GM21786 (cell line): ENCODE data around the gene DAPP1.

Experiments
- ATAC-seq: cut with Tn5 transposase; IDR thresholded peaks from one replicate; pipeline ENCODE4 v1.9.1; 2021; ENCODE audit not compliant: unreplicated experiment

Gene DAPP1

DNA sequence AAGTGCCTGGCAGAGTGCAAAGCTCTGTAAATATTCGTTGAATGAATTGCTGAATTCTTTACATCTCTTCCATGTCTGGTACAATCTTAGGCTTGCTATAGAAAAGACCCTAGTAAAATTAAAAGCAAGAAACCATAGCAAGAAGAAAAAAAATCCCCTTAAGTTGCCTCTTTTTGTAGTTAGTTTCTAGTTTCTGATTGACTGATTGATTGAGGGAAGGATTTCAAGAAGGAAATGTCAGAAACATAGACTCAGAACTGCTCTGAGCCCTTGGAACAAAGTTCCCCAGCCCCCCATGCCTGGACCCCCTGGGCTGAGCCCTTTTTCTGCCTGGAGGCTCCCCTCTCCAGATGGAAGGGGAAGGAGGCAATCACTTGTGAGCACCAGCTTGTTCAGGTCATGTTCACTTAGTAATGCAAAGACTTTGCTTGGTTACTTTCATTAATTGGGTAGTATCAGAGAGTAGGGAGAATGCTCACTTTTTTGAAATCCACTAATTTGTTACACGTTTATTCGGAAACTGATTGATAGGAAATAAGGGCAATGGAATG, 35.6 kb downstream of the DAPP1 start:
- ATAC-seq: no peak

DNA sequence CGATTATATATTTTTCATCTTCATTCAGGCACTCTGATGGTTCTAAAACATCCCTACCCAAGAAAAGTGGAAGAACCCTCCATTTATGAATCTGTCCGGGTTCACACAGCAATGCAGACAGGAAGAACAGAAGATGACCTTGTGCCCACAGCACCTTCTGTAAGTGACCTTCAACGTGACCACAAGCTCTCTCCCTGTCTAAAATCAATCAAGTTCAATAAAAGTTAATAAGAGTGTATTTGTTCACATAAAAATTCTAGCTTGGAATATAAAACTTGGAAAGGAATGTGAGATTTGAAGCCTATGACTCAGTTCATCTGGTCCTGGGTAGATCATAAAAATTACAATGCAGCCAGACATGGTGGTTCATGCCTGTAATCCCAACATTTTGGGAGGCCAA, 36.6 kb downstream of the DAPP1 start:
- ATAC-seq: no peak

DNA sequence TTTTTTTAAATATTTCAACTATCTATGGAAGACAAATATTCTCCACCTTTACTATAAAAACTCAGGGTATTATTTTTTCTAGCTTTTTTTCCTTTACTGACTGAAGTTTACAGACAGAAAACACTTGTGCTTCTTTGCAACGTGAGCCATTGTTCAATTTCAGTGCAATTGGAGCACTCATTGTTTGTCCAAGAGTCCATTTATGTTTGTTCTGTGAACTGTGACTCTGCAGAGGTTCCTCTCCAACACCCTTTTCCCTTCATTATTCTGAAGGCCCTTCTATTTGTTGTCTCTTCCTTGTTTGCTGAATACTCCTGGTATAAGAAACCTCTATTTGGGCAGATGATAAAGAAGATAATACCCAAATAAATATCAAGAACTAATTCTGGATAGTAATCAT, 37.4 kb downstream of the DAPP1 start:
- ATAC-seq: no peak

- ATAC-seq: peak; percentile 40
Observed at GRCh38 chr4:99855678-99856077, 39.1 kb downstream of the DAPP1 start.

GRCh38 chr4:99856166-99856565, 39.5 kb downstream of the DAPP1 start:
- ATAC-seq: no peak

GRCh38 chr4:99857307-99857706, 40.7 kb downstream of the DAPP1 start:
- ATAC-seq: no peak

- peak; percentile 57 for ATAC-seq
Observed at GRCh38 chr4:99859618-99860017, 43.0 kb downstream of the DAPP1 start.

GRCh38 chr4:99860521-99860920, 43.9 kb downstream of the DAPP1 start:
- ATAC-seq: no peak

GRCh38 chr4:99861120-99861905, 44.7 kb downstream of the DAPP1 start:
- ATAC-seq: peak; percentile 57

DNA sequence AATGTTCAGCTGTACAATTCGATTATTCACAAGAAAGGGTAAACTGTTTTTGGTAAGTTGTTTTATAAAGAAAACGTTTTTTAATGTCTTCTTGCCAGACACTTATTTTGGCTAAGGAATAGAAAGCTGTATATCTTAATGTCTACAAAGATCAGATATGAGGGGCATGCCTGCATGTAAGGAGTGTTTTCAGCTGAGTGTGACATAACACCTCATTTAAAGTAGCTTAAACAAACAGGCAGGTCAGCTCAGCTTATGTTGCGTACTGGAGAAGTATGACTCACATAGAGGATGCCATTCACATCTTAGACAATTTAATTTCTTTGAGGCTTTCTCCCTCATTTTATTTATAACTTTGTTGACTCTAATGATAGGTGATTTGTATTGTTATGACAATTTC, 47.2 kb downstream of the DAPP1 start:
- ATAC-seq: no peak

GRCh38 chr4:99868126-99868596, 51.5 kb downstream of the DAPP1 start:
- no peak for ATAC-seq

DNA sequence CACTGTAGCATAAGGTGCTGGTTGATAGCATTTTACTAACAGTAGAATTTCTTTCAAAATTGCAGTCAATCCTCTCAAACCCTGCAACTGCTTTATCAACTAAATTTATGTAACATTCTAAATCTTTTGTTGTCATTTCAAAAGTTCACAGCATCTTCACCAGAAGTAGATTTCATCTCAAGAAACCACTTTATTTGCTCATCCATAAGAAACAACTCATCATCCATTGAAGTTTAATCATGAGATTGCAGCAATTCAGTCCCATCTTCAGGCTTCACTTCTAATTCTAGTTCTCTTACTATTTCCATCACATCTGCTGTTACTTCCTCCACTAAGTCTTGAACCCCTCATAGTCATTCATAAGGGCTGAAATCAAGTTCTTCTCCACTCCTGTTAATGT, 55.9 kb downstream of the DAPP1 start:
- ATAC-seq: no peak

DNA sequence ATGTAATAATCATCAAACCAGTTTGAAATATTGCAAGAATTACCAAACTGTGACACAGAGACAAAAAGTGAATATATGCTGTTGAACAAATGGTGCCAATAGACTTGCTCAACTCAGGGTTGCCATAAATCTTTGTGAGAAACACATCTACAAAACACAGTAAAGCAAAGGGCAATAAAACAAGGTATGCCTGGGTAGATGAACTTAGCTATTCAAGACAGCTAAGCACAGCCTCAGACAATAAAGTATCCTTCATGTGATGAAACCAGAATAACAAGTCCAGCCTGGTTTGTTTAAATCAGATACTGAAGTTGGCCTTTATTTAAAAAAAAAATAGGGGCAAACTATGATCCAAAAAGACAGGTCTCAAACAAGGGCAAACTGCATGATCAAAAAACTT, 58.4 kb downstream of the DAPP1 start:
- ATAC-seq: no peak

GRCh38 chr4:99876946-99877345, 60.3 kb downstream of the DAPP1 start:
- no peak for ATAC-seq

- no peak for ATAC-seq
Observed at GRCh38 chr4:99878604-99879003, 62.0 kb downstream of the DAPP1 start.

DNA sequence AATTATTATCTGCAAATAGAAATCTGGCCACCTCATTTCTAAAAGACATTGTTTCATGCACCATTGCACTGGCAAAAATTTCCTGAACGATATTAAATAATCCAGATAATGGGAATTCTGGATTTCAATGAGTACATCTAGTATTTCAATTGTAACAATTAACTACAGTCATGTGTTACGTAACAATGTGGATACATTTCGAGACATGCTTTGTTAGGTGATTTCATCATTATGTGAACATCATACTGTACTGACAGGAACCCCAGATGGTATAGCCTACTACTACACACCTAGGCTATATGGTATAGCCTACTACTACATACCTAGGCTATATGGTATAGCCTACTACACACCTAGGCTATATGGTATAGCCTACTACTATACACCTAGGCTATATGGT, 62.8 kb downstream of the DAPP1 start:
- ATAC-seq: no peak

- peak; percentile 61 for ATAC-seq
Observed at GRCh38 chr4:99885063-99885664, 68.5 kb downstream of the DAPP1 start.

- no peak for ATAC-seq
Observed at GRCh38 chr4:99885687-99886086, 69.1 kb downstream of the DAPP1 start.

DNA sequence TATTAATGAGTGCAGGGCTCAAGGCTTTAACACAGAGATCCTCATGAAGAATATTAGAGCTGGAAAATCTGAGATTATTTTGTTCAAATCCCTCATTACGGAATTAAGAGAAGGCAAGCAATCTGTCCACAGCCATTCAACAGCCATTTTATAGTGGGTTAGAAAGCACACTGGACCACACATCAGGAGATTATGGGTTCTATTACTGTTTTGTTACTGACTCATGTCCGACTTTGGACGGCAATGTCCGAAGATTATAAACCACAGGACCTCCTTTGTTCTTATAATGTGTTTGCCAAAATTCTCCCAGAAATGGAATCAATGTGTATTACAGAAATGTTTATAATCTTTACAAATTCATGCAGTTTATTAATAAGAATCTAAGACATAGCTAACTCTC, 69.5 kb downstream of the DAPP1 start:
- no peak for ATAC-seq

- no peak for ATAC-seq
Observed at GRCh38 chr4:99887837-99888236, 71.2 kb downstream of the DAPP1 start.

DNA sequence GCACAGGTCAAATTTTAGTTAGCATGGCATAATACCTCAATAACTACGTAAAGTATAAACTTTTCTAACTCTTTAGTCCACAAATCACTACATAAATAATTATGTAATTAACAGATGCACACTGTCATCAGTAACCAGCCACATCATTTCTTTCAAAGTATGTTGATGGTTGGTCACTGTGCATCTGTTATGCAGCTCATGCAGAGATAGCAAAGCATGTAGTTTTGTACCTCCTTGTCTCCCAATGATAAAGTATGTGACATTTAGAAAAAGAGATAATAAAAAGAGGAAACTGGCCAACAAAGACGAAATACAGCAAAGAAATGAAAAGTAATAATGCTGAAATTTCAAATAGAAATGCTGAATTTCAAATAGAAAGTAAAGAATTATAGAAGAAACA, 74.7 kb downstream of the DAPP1 start:
- no peak for ATAC-seq

DNA sequence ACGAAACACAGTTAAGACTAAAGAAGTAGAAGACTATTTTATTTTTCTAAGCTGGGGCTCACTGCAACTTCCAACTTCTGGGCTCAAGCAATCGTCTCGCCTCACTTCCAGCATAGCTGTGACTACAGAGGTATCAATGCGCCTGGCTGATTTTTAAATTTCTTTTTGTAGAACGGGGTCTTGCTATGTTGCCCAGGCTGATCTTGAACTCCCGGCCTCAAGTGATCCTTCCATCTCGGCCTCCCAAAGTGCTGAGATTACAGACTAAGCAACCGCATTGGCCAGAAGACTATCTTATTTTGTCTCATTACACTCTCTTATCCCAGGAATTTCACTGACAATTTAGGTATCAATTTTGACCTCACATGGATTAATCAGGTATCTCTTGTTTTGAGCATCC, 76.4 kb downstream of the DAPP1 start:
- no peak for ATAC-seq

DNA sequence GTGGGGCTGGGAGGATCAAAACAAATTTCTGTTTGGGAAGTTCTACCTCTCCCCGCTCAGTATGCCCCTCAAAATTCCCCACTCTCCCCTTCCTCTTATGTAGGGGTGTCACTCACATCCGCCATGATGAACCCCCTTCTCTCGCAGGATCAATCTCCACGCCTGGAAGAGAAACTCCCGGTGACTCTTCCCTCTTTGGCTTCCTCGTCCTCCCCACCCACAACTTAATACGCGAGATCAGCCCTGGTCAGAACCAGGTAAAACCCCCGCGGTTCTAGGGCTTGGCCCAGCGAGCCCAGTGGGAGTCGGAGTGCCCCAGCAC, 77.2 kb downstream of the DAPP1 start:
- no peak for ATAC-seq
